NCI-H510A (cell line): ENCODE data around the gene GAPDHS.

Source experiments
- DNase-seq: peaks from one replicate; lab custom pipeline; 2025; lab: John Stamatoyannopoulos, UW

Gene GAPDHS

DNA sequence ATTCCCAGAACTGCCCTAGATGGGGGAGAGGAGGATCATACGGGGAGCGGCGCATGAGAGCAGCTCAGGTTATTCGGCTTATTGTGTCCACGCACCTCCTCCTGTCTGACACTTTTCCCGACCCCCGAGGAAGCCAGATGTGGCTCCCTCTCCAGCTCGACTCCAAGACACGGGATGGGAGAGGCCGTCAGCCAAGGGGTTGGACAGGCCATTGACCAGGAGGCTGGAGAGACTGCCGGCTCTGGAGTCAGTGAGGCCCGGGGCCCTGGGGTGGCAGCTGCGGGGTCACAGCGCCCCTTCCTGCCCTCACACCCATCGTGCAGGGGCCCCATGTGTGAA lies 22.7 kb upstream of the GAPDHS start:
- no peak for DNase-seq

DNA sequence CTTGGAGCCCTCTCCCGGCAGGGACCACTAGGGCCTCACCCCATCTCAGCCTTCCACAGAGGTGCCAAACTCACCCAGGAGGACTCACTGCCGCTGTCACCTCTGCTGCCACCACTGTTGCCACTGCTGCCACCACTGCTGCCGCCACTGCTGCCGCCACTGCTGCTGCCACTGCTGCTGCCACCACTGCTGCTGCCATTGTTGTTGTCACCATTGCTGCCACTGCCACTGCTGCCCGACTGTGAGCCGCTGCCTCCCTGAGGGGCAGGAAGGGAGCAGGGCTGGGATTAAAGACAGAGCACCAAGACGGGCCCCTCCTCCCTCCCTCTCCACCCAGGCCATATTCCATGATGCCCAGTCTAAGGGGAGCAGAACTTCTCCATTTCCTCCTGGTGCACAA lies 21.9 kb upstream of the GAPDHS start:
- DNase-seq: no peak

DNA sequence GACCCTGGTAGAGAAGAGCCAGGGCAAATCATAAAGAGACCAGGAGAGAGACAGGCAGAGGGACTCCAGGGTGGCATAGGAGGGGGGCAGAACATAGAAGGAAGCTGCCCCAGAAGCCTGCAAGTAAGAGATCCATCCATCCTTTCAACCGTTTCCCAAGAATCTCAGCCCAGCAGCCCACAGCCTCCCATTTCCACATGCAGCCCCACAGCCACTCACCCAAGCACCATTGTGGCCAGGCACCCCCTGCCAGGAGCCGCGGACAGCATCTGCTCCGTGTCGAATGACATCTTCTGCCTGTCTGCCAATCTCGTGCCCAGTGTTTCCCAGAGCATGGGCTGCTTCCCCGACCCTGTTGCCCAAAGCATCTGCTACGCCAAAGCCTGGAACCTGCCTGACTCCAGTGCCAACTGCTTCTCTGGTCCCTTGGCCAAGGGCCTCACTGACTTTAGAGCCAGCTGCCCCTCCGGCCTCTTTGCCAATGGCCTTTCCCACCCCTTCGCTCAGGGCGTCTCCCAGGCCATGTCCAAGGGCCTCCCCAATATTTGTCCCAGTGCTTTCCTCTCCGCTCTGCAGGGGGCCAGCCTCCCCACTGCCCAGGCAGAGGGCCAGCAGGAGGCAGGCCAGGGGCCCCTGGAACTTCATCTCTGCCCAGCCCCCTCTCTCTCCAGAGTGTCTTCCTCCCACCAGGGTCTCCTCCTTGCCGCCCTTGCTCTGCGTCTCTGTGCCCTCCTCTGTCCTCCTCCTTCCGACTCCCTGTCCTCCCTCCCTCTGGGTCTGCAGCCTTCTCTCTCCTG lies 20.2 kb upstream of the GAPDHS start:
- no peak for DNase-seq

DNA sequence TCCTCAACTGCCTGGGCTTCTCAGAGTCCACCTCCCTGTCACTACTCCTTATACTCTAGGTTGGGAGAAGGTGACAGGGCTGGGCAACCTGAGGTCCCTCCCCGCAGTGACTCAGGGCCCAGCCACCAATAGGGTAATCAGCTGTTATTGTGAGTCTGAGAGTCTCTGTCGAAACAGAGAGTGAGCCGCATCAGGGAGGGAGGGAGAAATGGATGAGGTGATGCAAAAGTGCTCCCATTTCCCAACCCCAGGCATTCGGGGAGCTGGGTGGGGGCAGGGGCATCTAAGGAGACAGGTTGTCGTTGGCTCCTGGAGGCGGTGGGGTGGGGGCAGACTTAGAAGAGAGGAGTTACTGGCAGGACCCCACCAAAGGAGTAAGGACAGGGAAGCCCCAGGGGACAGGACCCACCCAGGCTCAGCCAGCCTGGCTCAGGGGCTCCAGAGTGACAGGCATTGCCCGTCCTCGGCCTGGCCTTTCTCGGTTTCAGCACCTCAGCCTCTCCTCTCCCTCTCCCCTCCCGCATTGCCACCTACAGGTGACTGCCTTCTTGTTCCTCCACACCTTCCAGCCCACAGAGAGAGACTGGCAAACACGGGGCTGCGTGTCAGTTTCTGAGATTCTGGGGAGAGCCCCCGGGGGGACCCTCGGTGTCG lies 19.5 kb upstream of the GAPDHS start, which contains the start of gene DMKN:
Gene DMKN, minus strand, starts transcription at position 22 of the 654 bp plus-strand sequence. CDS start 174 bp downstream, outside the sequence.
- no peak for DNase-seq

DNA sequence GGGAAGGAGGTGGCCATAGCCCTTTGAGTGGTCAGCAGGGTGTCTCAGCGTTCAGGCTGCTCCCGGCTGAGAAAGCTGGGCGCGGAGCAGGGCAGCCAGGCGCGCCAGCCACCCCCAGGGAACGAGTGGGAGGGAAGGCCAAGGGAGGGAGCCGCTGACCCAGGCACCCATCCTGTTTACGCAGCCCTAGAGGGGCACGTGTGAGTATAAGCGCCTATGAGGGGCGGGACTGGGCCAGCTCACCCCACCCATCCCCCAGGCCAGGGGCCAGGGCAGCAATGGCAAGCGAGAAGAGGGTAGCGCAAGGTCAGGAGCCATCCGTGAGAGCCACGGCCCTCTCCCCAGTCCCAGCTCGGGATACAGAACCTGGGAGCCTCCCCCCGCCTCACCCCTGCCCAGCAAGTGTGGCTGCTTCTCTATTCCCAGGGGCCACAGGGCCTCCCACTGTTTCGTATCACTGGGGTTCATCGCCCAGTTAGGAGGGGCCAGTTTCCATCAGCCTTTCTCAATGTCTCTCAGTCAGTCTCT lies 18.9 kb upstream of the GAPDHS start:
- no peak for DNase-seq

DNA sequence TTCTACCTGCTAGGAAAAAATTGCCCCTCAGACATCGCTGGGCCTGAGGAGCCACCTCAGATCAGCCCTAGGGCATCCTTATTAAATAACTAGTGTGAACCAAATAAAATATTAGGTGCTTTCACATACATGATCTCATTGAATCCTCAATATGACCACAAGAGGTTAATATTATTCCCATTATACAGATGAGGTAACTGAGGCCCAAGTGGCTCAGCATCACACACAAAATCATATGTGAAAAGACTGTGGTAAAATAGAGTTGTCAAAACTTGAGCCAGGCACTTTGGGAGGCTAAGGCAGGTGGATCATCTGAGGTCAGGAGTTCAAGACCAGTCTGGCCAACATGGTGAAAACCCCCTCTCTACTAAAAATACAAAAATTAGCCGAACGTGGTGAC lies 16.9 kb upstream of the GAPDHS start:
- DNase-seq: no peak

DNA sequence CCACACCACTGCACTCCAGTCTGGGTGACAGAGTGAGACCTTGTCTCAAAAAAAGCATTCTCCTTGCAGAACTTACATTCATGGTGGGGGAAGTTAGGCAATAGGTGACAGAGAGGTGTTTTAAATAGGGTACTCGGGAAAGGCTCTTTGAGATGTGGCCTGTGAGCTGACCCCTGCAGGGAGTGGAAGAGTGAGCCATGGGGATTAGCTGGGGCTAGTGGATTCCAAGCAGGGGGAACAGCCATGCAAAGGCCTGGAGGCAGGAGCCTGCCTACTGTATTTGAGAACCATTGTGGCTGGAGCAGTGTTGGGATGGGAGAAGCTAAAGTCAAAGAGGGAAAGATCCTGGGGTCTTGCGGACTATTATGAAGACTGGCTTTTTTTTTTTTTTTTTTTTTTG lies 15.9 kb upstream of the GAPDHS start:
- no peak for DNase-seq

DNA sequence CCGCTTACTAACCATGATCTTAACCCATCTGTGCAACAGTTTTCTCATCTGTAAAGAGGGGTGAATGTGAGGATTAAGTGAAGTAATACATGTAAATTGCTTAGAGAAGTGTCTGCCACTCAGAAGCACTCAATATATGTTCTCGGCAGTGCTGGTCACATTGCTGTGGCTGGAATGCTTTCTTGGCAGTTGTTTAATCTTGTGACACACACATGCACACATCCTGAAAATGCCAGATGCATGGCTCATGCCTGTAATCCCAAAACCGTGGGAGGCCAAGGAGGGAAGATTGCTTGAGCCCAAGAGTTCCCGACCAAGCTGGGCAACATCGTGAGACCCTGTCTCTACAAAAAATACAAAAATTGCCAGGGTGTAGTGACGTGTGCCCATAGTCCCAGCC lies 14.9 kb upstream of the GAPDHS start:
- DNase-seq: no peak

DNA sequence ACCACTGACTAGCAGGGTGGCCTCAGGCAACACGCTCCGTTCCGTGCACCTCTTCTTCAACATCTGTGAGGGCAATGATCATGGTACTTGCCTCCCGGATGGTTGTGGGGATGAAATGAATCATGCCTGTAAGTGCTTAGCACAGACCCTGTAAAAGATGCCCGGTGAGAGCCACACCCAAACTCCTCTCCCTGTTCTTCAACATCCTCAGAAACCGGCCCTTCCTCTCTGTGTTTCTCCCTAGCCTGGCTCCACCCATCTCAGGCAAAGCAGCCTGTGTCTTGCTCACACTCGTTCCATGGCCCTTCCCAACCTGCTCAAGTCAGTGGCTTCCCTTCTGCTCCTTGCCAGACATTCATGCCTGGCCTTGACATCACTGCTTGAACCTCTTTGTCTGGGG lies 14.0 kb upstream of the GAPDHS start:
- DNase-seq: no peak

DNA sequence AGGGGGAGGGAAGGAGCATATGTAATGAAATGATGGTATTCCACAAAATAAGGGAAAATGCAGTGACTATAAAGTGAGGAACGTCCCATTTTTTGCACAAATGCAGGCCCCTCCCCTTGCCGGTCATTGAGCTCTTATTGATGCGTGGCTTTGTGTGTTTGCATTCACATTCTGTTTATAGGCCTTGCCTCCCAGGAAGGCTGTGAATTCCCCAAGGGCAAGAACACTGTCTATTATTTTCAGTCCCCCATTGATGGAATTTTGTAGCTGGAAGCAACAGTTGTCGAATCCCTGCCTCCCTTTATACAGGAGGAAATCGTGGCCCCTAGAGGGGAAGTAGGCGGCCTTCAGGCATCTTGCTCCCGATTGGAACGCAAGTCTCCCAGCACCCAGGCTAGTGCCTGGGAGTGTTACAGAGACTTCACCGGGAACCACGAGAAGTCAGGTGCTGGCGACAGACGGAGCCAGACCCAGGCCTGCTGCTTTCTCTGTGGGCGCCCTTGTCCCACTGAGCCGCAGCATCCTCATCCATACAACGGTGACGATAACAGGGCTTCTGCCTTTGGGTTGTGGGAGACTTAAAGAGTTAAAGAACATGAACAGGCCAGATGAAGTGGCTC lies 12.0 kb upstream of the GAPDHS start:
- DNase-seq: no peak

DNA sequence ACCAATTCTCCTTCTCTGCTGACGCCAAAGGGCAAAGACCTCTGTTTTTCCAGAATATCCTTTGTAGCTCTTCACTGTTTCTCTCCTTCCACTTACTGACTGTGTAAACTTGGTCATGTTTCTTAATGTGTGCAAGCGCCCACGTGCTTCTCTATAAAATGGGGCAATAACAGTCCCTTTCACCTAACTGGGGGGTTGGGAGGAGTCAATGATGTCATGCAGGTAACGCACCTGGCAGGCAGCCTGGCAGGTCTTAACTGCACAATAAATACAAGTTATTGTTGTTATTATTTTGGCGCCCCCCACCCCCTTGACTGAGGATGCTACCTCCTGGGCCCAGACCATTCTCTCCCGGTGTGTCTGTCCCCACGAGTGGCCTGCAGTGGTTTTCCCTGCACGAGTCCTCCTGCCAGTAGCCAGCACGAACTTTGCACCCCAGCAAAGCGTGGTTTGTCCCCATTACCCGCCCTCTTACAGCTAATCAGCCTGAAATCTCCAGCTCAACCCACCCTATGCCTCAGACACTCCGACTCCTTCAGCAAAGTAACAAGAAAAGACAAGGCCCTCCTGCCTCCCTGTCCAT lies 10.4 kb upstream of the GAPDHS start:
- no peak for DNase-seq

DNA sequence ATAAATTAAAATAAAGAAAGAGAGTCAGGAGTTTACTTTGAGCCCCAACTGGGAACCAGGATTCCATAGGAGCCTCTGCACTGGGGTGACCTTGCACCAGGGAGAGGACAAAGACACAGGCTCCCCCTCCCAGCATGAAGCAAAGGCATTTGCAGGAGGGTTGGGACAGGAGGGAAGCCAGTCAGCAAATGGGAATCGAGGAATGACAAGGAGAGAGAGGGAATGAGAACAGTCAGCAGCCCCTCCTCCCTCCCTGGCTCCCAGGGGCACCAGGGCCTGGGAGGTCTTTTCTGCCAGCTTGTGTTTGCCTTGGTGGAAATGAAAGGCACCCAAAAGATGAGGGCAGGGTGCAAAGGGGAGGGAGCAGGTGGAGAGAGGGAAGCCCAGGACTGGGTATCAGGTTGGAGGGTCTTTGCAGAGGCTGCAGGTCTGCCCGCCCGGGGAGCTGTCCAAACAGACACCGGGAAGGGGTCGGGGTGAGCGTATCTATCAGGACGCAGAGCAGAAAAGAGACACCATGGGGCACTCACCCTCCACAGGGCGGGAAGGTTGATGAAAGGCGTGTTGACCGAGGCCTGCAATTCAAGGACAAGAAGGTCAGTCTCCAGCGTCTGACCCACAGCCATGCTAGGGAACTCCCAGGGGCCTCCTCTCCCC lies 8.9 kb upstream of the GAPDHS start:
- DNase-seq: no peak

DNA sequence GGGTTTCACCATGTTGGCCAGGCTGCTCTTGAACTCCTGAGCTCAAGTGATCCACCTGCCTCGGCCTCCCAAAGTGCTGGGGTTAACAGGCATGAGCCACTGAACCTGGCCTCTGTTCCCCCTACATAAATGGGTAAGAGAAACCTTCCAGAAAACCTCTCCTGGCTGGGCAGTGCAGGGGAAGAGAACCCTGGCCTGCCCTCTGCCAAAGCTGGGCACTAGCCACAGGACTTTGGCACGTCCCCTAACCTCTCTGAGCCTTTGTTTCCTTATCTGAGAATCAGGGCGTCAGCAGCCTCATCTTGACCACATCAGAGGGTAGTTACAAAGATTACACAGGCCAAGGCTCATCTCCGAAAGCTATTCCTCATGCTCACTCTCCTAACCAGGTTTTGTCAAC lies 7.4 kb upstream of the GAPDHS start:
- no peak for DNase-seq

DNA sequence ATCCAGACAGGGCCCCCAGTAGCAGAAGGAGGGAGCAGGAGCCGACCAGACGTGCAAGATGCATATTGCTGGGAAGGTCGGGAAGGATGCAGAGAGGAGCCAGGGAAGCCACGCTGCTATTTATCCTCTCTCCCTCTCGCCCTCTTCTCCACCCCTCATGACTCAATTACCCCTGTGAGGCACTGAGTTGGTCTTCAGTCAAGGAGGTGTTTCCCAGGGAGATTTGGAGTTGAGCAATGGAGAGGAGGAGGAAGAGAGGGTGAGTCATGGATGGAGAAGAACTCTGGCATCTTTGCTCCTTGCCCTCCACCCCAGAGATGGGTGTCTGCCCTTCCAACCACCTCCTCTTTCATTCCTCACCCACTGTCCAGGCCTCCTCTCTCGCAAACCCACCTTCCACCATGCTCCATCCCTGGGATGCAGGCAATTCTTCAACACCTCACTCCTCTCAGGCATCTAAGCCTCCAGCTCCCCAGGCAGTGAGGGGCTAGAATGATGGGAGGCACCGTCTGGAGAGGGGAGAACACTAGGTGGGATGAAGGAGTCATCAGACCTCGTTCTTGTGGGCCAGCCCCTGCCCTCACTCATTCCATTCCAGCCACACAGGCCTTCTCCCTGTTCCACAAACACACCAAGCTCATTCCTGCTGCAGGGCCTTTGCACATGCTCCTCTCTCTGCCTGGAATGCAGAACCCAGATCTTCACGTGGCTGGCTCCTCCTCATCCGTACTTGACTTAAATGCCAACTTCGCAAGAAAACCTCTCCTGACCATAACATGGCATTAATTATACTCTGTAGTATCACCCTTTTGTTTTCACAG lies 4.8 kb upstream of the GAPDHS start, which contains the start of gene SBSN:
Gene SBSN, minus strand, starts transcription at position 94 of the 821 bp plus-strand sequence. Its CDS starts 30 bp downstream, at position 64.
- no peak for DNase-seq

DNA sequence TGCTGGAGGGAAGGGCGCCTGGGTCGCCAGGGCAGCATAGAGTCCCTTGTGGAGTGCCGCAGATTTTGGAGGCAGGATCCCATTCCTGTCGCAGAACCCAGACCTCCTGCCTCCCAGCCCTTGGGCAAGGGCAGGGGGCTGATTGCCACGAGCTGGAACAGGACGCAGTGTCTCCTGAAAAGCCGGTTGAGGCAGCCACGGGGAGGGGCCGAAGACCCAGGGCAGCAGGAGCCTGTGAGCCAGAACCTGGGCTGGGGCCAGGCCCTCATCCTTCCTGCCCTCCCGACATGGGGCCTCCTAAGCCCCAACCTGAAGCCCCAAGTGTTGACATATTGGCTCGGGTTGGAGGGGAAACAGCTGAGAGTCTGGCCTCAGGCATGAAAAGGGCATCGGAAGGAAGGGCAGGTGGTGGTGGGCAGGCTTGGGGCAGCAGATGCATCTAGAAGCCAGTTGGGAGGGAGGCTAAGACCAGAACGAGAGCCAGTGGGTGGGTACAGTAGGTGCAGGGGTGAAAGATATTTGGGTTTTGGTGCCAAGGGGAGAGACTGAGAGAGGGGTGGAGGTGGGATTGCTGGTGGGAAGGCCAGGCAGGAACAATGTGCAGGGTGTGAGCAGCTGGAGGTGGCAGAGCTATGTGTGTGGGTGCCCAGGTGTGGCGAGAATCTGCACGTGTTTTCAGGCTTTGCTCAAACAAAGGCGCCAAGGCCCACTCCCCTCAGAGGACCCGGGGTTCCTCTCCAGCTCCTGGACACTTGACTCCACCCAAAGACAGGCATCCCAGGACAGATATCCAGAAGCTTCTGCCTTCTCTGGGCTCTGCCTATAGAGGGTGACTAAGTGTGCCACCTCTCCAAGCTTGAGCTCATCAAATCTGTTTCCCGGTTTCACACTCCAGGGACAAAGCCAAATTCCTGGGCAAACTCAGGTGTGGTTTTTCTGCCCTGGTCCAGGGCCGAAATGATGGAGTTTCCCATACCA lies 3.7 kb upstream of the GAPDHS start:
- DNase-seq: no peak

DNA sequence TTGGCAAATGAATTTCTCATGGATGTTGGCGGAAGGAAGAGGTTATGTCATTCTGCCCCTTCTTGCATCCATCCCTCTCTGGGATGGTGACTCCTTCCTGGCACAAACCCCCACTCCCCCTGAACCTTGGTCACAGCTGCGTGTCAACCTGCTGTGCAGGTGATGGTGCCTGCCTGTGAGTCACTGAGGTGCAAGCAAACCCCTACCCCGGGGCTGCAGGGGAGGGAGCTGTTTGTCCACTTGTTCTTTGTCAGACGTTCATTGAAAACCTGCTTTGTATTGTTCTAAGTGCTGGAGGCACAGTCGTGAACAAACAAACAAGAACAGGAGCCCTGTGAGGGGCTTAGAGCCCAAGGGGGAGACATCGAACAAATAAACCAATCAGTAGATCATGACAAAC lies 2.0 kb upstream of the GAPDHS start:
- DNase-seq: no peak

DNA sequence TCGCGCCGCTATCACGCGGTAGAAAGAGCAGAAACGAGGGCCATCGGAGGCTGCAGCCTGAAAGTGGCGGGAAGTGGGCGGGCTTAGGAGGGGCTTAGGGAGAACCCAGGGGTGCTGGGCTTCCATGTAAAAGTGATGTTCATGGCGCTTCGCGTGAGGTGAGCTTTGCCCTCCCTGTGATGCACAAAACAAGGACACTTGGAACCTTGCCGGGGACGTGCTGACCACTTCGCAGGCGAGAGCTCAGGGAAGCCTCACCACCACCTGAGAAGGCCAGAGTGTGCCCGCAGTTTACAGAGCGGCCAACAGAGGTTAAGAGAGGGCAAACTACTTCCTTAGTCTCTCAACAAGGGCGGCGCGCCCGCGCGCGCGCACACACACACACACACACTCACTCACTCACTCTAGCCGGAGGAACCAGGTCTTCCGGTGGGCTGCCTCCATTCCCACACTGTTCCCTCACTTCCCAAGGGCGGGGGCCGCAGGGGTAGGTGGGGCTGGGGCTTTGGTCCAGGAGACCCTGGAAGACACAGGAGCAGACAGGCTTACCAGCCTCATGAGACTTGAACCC lies 651 bp downstream of the GAPDHS start:
- no peak for DNase-seq

DNA sequence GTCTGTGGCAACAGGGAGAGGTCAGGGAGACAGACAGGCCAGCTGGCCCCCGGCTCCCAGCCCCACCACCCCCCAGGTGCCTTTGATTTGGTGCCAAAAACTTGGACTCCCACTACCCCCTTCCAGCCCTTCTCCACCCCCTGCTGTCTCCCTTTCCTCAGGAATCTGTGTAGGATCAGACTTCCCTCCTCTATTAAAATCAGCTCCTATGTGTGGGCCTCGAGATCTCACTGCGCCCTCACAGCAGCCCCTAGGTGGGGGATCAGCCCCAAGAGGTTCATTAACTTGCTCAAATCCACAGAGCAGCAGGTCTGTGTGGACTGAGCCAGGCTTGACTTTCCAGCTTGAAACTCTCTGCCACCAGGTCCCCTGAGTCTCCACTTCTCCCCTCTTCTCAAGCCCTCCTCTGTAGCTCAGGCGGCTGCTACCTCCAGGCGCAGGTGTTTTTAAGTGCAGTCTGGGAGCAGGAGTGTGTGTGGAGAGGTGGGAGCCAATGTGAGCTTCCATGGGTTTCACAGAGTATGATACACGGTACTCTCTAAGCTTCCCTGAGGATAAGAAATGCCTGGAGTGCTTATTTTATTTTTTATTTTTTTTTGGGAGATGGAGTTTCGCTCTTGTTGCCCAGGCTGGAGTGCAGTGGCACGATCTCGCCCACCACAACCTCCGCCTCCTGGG lies 1.7 kb downstream of the GAPDHS start:
- no peak for DNase-seq

DNA sequence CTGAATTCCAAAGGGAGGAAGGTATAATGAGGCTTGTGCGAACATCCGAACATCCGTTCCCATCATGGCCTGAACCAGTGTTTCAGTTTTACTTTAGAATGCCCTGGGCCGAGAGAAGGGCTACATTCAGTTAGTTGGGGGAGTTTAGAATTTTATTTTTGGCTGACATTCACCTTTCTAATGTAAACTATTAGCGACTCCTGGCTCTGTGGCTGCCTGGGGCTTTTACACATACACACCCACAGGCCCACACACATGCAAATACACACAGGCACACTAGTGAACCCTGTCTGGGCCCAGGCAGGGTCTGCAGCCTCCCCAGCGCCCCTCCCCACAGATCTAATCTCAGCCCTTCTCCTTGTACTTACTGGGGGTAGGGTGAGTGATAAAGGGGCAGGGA lies 6.1 kb downstream of the GAPDHS start:
- DNase-seq: no peak
